GM12801 (cell line): Measurements from ENCODE around the gene MPC1.

Experiments used
- TF ChIP-seq, protein P1 (sequence below): IDR thresholded peaks from one replicate; pipeline ENCODE4 v1.5.1; 2011; ENCODE audit warnings: control low read depth; ENCODE audit not compliant: insufficient read length; ENCODE audit errors: extremely low read depth

The MPC1 gene

DNA sequence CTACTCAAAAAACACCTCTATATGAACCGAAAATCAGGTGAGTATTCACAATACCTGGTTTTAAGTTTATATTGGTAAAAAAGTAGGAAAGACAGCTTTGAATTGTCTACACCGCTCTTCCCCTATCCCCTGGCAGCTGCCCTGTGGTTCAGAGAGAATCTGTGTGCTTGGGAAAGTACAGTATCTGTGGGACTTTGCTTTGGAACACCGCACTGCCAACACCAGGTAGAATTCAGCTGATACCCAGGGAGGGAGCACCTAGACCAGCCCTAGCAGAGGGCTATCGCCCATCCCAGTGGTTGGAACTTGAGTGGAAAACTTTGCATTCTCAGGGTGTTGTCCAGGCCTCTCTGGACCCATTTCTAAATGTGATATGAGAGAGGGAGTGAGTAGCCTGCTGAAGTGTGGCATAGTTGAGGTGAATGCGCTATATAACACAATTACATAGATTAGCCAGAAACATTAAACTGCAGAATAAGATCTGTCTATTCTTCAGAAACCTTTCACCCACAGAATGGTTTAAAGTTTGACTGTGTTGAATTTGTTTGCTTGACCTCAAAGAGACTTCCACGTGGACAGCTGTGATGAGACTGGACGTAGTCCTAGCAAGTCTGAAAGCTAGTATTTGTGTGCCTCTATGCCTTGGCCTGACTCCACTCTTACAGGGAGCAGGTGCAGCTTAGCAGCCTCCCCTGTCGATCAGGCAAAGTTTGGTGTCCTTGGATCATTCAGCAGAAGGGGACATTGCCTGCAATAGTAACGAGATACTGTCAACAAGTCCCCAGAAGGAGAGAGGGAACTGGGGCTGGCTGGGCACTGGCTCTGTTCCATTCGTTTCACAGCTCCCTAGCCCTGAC is 11.5 kb upstream of the MPC1 start:
- TF ChIP-seq, protein P1, sequence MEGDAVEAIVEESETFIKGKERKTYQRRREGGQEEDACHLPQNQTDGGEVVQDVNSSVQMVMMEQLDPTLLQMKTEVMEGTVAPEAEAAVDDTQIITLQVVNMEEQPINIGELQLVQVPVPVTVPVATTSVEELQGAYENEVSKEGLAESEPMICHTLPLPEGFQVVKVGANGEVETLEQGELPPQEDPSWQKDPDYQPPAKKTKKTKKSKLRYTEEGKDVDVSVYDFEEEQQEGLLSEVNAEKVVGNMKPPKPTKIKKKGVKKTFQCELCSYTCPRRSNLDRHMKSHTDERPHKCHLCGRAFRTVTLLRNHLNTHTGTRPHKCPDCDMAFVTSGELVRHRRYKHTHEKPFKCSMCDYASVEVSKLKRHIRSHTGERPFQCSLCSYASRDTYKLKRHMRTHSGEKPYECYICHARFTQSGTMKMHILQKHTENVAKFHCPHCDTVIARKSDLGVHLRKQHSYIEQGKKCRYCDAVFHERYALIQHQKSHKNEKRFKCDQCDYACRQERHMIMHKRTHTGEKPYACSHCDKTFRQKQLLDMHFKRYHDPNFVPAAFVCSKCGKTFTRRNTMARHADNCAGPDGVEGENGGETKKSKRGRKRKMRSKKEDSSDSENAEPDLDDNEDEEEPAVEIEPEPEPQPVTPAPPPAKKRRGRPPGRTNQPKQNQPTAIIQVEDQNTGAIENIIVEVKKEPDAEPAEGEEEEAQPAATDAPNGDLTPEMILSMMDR = no peak

DNA sequence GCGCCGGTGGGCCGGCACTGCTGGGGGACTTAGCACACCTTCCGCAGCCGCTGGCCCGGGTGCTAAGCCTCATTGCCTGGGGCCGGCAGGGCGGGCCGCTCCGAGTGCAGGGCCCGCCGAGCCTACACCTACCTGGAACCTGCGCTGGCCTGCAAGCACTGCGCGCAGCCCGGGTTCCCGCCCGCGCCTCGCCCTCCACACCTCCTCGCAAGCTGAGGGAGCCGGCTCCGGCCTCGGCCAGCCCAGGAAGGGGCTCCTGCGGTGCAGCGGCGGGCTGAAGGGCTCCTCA is 10.7 kb upstream of the MPC1 start:
- TF ChIP-seq, protein P1 = no peak

DNA sequence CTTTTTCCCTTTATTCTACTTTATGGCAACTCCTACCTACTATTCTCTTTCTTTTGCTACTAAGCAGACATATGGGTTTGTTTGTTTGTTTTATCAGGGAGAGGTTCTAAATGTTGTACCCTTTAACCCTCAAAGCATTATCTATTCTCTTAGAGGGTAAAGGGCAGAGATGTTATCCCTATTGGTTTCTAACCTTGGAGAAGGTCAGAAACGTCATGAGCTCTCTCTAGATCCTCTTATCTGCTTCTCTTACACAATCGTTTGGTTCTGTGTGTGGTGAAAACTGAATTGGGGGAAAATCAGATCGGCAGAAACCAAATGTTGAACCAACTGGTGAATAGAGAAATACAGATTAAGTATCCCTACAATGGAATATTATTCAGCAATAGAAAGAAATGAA is 6.4 kb upstream of the MPC1 start:
- TF ChIP-seq, protein P1 = no peak

DNA sequence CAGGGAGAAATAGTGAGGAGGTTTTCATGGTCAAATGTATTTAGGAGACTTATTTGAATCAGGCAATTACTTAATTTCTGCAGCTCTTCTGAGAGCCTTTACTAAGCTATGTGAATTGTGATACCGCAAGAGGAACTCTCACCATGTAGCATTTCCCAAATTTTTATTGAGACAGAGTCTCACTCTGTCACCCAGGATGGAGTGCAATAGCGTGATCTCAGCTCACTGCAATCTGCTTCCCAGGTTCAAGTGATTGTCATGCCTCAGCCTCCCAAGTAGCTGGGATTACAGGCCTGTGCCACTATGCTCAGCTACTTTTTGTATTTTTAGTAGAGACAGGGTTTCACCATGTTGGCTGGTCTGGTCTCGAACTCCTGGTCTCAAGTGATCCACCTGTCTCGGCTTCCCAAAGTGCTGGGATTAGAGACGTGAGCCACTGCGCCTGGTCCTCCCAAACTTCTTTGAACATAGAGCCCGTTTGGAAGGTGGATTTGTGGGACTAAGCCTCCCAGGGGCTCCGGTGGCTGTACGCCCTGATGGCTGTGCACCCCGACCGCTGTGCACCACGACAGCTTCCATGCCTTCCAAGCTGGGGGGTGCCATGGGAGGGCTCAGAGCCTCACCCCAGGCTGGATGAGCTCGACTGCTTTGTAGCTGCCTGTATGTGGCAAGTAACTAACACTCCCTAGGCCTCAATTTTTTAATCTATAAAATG is 5.7 kb upstream of the MPC1 start:
- TF ChIP-seq, protein P1 = no peak

DNA sequence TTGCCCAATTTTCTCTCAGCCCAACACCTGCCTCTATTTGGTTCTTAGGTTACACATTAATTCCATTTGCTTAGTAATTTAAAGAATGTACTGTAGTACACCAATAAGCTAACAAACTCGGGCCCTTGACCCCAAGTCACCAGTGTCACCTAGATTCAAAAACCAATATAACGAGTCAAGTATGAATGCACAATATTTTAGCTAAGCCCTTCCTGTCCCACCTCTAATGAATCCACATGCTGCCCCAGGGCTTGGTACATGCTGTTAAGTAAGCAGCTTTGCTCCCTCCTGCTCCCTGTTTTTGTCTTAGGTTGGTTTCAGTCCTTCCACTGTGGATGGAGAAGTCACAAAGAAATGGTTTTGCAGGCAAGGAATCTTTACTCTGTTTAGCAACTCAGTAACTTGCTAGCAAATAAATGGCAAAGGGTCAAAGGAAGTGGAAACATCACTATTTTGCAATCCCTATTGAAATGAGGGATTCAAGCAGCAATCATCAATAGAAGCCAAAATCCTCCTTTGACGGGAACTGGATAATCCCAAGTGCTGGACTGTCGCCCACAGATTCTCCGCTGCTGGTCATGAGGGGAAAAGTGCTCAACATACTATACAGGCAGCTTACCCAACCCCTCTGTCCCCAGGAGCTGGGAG is 5.0 kb upstream of the MPC1 start:
- TF ChIP-seq, protein P1 = no peak

DNA sequence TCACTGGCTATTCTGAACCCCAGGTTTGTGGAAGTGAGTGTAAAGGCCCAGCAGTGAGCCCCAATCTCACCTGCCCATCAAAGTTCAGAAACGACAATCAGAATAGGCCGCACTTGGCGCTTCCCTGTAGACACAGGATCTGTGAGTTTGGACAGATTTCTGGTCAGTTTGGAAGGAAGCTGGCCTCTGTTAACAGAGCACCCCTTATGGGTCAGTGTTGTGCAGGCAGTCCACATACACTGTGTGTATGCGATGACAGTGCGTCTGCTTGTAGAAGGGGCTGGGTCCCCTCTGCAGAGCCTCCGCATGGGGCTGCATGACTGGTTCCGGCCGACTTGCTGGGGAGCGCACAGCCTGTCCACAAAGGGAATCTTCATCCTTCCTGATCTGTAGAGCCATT is 3.4 kb upstream of the MPC1 start:
- TF ChIP-seq, protein P1 = no peak

DNA sequence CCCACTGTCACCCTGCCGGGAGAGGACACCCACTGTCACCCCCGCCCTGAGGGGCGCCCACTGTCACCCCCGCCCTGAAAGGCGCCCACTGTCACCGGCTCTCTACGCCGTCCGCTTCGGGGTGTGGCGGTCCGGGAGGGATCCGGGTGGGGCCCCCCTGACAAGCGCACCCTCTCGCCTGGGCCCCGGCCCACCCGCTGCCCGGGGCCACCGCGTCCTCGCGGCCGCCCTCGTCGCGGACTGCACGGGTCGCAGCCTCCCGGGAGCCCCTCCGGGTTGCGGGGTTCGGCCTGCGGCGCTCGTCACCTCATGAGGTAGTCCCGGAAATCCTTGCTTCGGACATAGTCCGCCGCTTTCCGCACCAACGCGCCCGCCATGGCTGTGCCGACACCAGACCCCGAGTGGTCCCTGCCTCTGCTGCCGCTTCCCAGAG is 224 bp downstream of the MPC1 start:
- TF ChIP-seq, protein P1 = no peak
